Natural killer cell (primary cell): ENCODE results near the gene AARS2. TPM values are rescaled to one million over a fixed set of nuclear protein-coding genes. Genes with fewer than 3 reads are reported as not detected.
"Not testable (repeated sequence)": the region's sequence is repeated elsewhere in the genome, so short reads cannot be mapped to it uniquely, and the experiment has no call there.

Source experiments
- ATAC-seq, 3 donors: fragments of 150-1000 bp in 2 of 3; fragments of 200-7000 bp in 1 of 3; cut with Tn5 transposase; 1 replicate in 1 of 3; 2 replicates in 2 of 3; pipeline ENCODE4 v1.10.0; 2021; ENCODE audit warnings: mild to moderate bottlenecking in 2 of 3, moderate library complexity in 2 of 3
- DNase-seq, 2 donors: peaks; one replicate each; pipeline versions ENCODE4 v3.0.0 to v3.0.0-alpha.2; 2013 to 2021; ENCODE audit warnings: mixed read lengths in 1 of 2
- H3K27ac ChIP-seq: one replicate; pipeline ENCODE4 v1.5.1; 2013; ENCODE audit warnings: mild to moderate bottlenecking, low read length
- H3K27me3 ChIP-seq: one replicate; pipeline ENCODE4 v1.6.1; 2013; ENCODE audit warnings: low read length; ENCODE audit not compliant: control insufficient read depth, insufficient read depth
- H3K36me3 ChIP-seq: one replicate; pipeline ENCODE4 v1.6.1; 2013; ENCODE audit warnings: low read length; ENCODE audit not compliant: control insufficient read depth, insufficient read depth
- H3K4me1 ChIP-seq: one replicate; pipeline ENCODE4 v1.6.1; 2013; ENCODE audit warnings: low read length; ENCODE audit not compliant: control insufficient read depth, insufficient read depth
- H3K4me3 ChIP-seq: one replicate; pipeline ENCODE4 v1.5.1; 2013; ENCODE audit warnings: low read length
- H3K9me3 ChIP-seq: one replicate; pipeline ENCODE4 v1.6.1; 2013; ENCODE audit warnings: low read length; ENCODE audit not compliant: control insufficient read depth, insufficient read depth
- H3K27ac Mint-ChIP-seq, 2 donors: one replicate each; pipeline ENCODE4 v1.8.0; 2022; ENCODE audit warnings: mild to moderate bottlenecking in 2 of 2, mixed read lengths in 2 of 2, moderate library complexity in 1 of 2
- H3K27me3 Mint-ChIP-seq, 2 donors: one replicate each; pipeline ENCODE4 v1.8.0; 2022; ENCODE audit warnings: low read depth in 2 of 2, mixed read lengths in 2 of 2
- H3K36me3 Mint-ChIP-seq: one replicate; pipeline ENCODE4 v1.8.0; 2022; ENCODE audit warnings: mixed read lengths
- H3K4me1 Mint-ChIP-seq, 2 donors: one replicate each; pipeline ENCODE4 v1.8.0; 2022; ENCODE audit warnings: mixed read lengths in 2 of 2
- H3K4me3 Mint-ChIP-seq: one replicate; pipeline ENCODE4 v1.8.0; 2022; ENCODE audit warnings: mild to moderate bottlenecking, moderate library complexity, mixed read lengths
- H3K9me3 Mint-ChIP-seq, 2 donors: one replicate each; pipeline ENCODE4 v1.8.0; 2022; ENCODE audit warnings: mixed read lengths in 2 of 2
- CTCF ChIP-seq: fragments of 200-600 bp; IDR thresholded peaks from one replicate; pipeline ENCODE4 v1.8.0; 2022; ENCODE audit warnings: antibody characterized with exemption
- WGBS: methylation state at CpG from one replicate; pipeline ENCODE4 v1.1.7; 2013; ENCODE audit warnings: missing lambda C conversion rate; ENCODE audit not compliant: insufficient coverage; 5-methylcytosine and 5-hydroxymethylcytosine counted together
- intact Hi-C: fragments of 100-400 bp; cut with micrococcal nuclease; formaldehyde crosslinking; loops from one replicate; pipeline ENCODE4 v1.14.2; 2022
- total RNA-seq, 4 donors: library from RNA; stranded (reverse); fragments of 120-200 nt in 1 of 4; gene quantifications; one replicate each; pipeline versions ENCODE4 v1.2.3 to v1.2.4, GENCODE V29; 2013 to 2022

The AARS2 gene
- total RNA-seq, 3 donors from 2014 or later (not counting 1 experiment from before 2014, with no cell fraction given), result 14.1 to 17.2 (median 14.2) TPM

- Histone ChIP-seq H3K27ac (no peak overlapping the region), H3K27me3 (no peaks in the 10 kb centered on the region), H3K36me3 (no peaks in the 10 kb centered on the region), H3K4me1 (peaks cover 11% of the 10 kb centered on the region), H3K4me3 (no peak overlapping the region), H3K9me3 (no peaks in the 10 kb centered on the region)
- H3K27me3 Mint-ChIP-seq, result peaks cover 29 to 31% of the 10 kb centered on the region in 2 donors
- 82% methylated on average over 11 of the region's 12 CpGs for WGBS
- H3K9me3 Mint-ChIP-seq, result no peaks in the 10 kb centered on the region
- ATAC-seq (no peak), DNase-seq (no peak)
- H3K36me3 Mint-ChIP-seq, result no peaks in the 10 kb centered on the region
- intact Hi-C loops, result no loop called here
- peaks cover 18 to 23% of the 10 kb centered on the region in 2 donors for H3K4me1 Mint-ChIP-seq
- H3K4me3 Mint-ChIP-seq, result no peak overlapping the region
- TF ChIP-seq CTCF, result no peak
- H3K27ac Mint-ChIP-seq, result no peak overlapping the region
Observed at GRCh38 chr6:44316481-44316880, 3.3 kb upstream of the AARS2 start.

GRCh38 chr6:44315951-44316350, 2.8 kb upstream of the AARS2 start:
- no peak overlapping the region for H3K4me3 ChIP-seq
- Mint-ChIP-seq H3K9me3 (no peaks in the 10 kb centered on the region), H3K27ac (no peak overlapping the region), H3K4me1 (peaks cover 18 to 23% of the 10 kb centered on the region in 2 donors), H3K36me3 (no peaks in the 10 kb centered on the region), H3K4me3 (no peak overlapping the region), H3K27me3 (peaks cover 27 to 28% of the 10 kb centered on the region in 2 donors)
- H3K27ac ChIP-seq, result no peak overlapping the region
- H3K9me3 ChIP-seq, result no peaks in the 10 kb centered on the region
- H3K36me3 ChIP-seq, result peaks cover 4% of the 10 kb centered on the region
- DNase-seq (no peak), ATAC-seq (no peak)
- H3K4me1 ChIP-seq, result peaks cover 11% of the 10 kb centered on the region
- WGBS, result 63% methylated on average over 3 of the region's 5 CpGs
- no peaks in the 10 kb centered on the region for H3K27me3 ChIP-seq
- no peak for TF ChIP-seq CTCF
- intact Hi-C loops, result no loop called here

GRCh38 chr6:44315516-44315915, 2.4 kb upstream of the AARS2 start:
- Histone ChIP-seq H3K27ac (no peak overlapping the region), H3K4me3 (no peak overlapping the region), H3K9me3 (no peaks in the 10 kb centered on the region), H3K4me1 (peaks cover 11% of the 10 kb centered on the region), H3K36me3 (peaks cover 8% of the 10 kb centered on the region), H3K27me3 (no peaks in the 10 kb centered on the region)
- peaks cover 24 to 25% of the 10 kb centered on the region in 2 donors for H3K27me3 Mint-ChIP-seq
- no peaks in the 10 kb centered on the region for H3K36me3 Mint-ChIP-seq
- H3K27ac Mint-ChIP-seq, result no peak overlapping the region
- no peak for ATAC-seq
- intact Hi-C loops, result no loop called here
- no peaks in the 10 kb centered on the region for H3K9me3 Mint-ChIP-seq
- WGBS, result 60% methylated on average over 3 of the region's 3 CpGs
- H3K4me3 Mint-ChIP-seq, result no peak overlapping the region
- H3K4me1 Mint-ChIP-seq, result peaks cover 18 to 23% of the 10 kb centered on the region in 2 donors
- no peak for DNase-seq
- no peak for TF ChIP-seq CTCF

- H3K27ac Mint-ChIP-seq, H3K4me3 Mint-ChIP-seq, ATAC-seq, H3K9me3 Mint-ChIP-seq, H3K4me3 ChIP-seq, intact Hi-C loops, H3K36me3 Mint-ChIP-seq, H3K27me3 ChIP-seq, H3K9me3 ChIP-seq, DNase-seq, H3K27ac ChIP-seq: not testable (repeated sequence)
- Mint-ChIP-seq H3K4me1 (peaks cover 18 to 29% of the 10 kb centered on the region in 2 donors), H3K27me3 (peaks cover 15 to 20% of the 10 kb centered on the region in 2 donors)
- H3K4me1 ChIP-seq, result peaks cover 11% of the 10 kb centered on the region
- WGBS, result 94% methylated on average over 6 of the region's 8 CpGs
- H3K36me3 ChIP-seq, result peaks cover 16% of the 10 kb centered on the region
Observed at GRCh38 chr6:44314657-44315056, 1.5 kb upstream of the AARS2 start.
